Gastroesophageal sphincter (tissue), 3 donors: ENCODE measurements around the gene ZNF600.

Experiments used
- POLR2A ChIP-seq, 2 donors: fragments of 450-650 bp; IDR thresholded peaks; one replicate each; pipeline ENCODE4 v1.6.1; 2017; ENCODE audit warnings: antibody characterized with exemption in 2 of 2, mild to moderate bottlenecking in 2 of 2, moderate library complexity in 1 of 2
- POLR2AphosphoS5 ChIP-seq: sonication (generic); formaldehyde crosslinking; IDR thresholded peaks from one replicate; pipeline ENCODE4 v1.6.1; 2017; ENCODE audit warnings: antibody characterized with exemption
- TF ChIP-seq, protein P1 (sequence below), 4 experiments: fragments of 200-600 bp in 2 of 4; fragments of 450-650 bp in 2 of 4; sonication (generic) in 1 of 4; IDR thresholded peaks; one replicate each; pipeline ENCODE4 v1.5.1; 2017 to 2019; ENCODE audit warnings: antibody characterized with exemption in 4 of 4, mild to moderate bottlenecking in 2 of 4, moderate library complexity in 2 of 4

DNA sequence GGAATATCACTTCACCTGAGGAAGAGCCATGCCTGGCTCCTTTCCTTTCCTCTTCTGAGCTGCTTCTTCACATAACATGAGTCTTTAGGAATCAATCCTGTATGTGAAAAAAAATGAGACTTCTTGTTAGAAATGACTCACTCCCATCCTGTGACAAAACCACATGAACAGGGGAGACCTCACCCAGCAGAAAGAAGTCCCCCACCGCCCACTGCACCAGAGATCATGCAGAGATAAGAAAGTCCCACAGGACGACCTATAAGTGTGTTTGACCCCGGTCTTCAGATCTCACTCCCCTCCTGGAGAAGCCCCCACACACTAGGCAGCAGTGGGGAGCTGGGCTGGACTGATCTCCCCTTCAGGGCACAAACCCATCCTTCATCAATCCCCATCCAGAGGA is 7.8 kb downstream of the ZNF600 start:
- TF ChIP-seq POLR2AphosphoS5 = no peak
- no peak for TF ChIP-seq POLR2A (IDR thresholded peaks at IDR 0.05)
- TF ChIP-seq, protein P1, sequence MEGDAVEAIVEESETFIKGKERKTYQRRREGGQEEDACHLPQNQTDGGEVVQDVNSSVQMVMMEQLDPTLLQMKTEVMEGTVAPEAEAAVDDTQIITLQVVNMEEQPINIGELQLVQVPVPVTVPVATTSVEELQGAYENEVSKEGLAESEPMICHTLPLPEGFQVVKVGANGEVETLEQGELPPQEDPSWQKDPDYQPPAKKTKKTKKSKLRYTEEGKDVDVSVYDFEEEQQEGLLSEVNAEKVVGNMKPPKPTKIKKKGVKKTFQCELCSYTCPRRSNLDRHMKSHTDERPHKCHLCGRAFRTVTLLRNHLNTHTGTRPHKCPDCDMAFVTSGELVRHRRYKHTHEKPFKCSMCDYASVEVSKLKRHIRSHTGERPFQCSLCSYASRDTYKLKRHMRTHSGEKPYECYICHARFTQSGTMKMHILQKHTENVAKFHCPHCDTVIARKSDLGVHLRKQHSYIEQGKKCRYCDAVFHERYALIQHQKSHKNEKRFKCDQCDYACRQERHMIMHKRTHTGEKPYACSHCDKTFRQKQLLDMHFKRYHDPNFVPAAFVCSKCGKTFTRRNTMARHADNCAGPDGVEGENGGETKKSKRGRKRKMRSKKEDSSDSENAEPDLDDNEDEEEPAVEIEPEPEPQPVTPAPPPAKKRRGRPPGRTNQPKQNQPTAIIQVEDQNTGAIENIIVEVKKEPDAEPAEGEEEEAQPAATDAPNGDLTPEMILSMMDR (IDR thresholded peaks at IDR 0.05) = no peak
